A673 (cell line): ENCODE results near the gene CAD. TPM values are rescaled to one million over a fixed set of nuclear protein-coding genes. Genes with fewer than 3 reads are reported as not detected.

Experiments used
- BruUV-seq: library from RNA; stranded (reverse); fragments of 400-500 nt; replicated peaks from 2 replicates; lab custom pipeline; 2021; lab: Mats Ljungman, UMichigan
- CTCF ChIA-PET: fragments of 300-600 bp; sonication (Branson Sonifier 250); formaldehyde crosslinking; loops from one replicate; lab custom pipeline; 2022; ENCODE audit warnings: antibody characterized with exemption; lab: Charles Lee
- POLR2A ChIA-PET: fragments of 300-600 bp; sonication (Branson Sonifier 250); formaldehyde crosslinking; loops from one replicate; lab custom pipeline; 2022; ENCODE audit warnings: antibody characterized with exemption; ENCODE audit not compliant: low non-redundant PET; lab: Charles Lee
- DNase-seq: peaks from one replicate; pipeline ENCODE4 v3.0.0-alpha.2; 2015; ENCODE audit warnings: low spot score
- H3K27ac ChIP-seq: fragments of 200-600 bp; sonication (generic); 2 replicates; pipeline ENCODE4 v1.5.1; 2016; ENCODE audit warnings: mixed run types, low read depth, mild to moderate bottlenecking, mixed read lengths, antibody characterized with exemption, low read length; ENCODE audit not compliant: poor library complexity, severe bottlenecking
- H3K27me3 ChIP-seq: fragments of 200-600 bp; sonication (generic); replicated peaks from 2 replicates; pipeline ENCODE4 v1.6.1; 2017; ENCODE audit warnings: mixed run types, low read depth, mild to moderate bottlenecking, mixed read lengths, antibody characterized with exemption, low read length; ENCODE audit not compliant: insufficient read depth, poor library complexity
- H3K36me3 ChIP-seq: fragments of 200-600 bp; sonication (generic); 2 replicates; pipeline ENCODE4 v1.6.1; 2016; ENCODE audit warnings: mixed run types, mild to moderate bottlenecking, mixed read lengths, antibody characterized with exemption, low read length; ENCODE audit not compliant: insufficient read depth, poor library complexity, severe bottlenecking
- H3K4me1 ChIP-seq: fragments of 200-600 bp; sonication (generic); 2 replicates; pipeline ENCODE4 v1.6.1; 2017; ENCODE audit warnings: mixed run types, mild to moderate bottlenecking, mixed read lengths, antibody characterized with exemption, low read length; ENCODE audit not compliant: insufficient read depth, poor library complexity, severe bottlenecking
- H3K4me3 ChIP-seq: fragments of 200-600 bp; sonication (generic); 2 replicates; pipeline ENCODE4 v1.5.1; 2016; ENCODE audit warnings: low read depth, mixed run types, mild to moderate bottlenecking, mixed read lengths, low read length; ENCODE audit not compliant: poor library complexity, severe bottlenecking
- H3K9me3 ChIP-seq: fragments of 200-600 bp; sonication (generic); 2 replicates; pipeline ENCODE4 v1.6.1; 2016; ENCODE audit warnings: mixed run types, low read depth, mild to moderate bottlenecking, mixed read lengths, antibody characterized with exemption, low read length; ENCODE audit not compliant: poor library complexity, severe bottlenecking
- CTCF ChIP-seq: fragments of 300-800, 200-600 bp; sonication (generic); conservative IDR thresholded peaks from 2 replicates; pipeline ENCODE4 v1.5.1; 2017; ENCODE audit warnings: low read depth, mild to moderate bottlenecking, antibody characterized with exemption, low read length, moderate library complexity, mixed read lengths
- EZH2 ChIP-seq: fragments of 200-600 bp; sonication (generic); IDR thresholded peaks from 2 replicates; pipeline ENCODE4 v1.6.1; 2017; ENCODE audit warnings: borderline replicate concordance, low read depth, mild to moderate bottlenecking, mixed read lengths, antibody characterized with exemption, low read length; ENCODE audit not compliant: poor library complexity, severe bottlenecking
- intact Hi-C: fragments of 100-400 bp; cut with micrococcal nuclease; formaldehyde crosslinking; loops from one replicate; pipeline ENCODE4 v1.10.0; 2022; ENCODE audit not compliant: unreplicated experiment
- total RNA-seq: library from RNA; stranded (reverse); gene quantifications from 2 replicates; pipeline ENCODE4 v1.2.3, GENCODE V29; 2021

CAD gene
- total RNA-seq, 1 experiment from 2014 or later = 194 TPM

- Histone ChIP-seq H3K9me3 (no peaks in the 10 kb centered on the region), H3K4me3 (peak overlapping the region; percentile 72), H3K27ac (peak overlapping the region; percentile 98), H3K27me3 (no peaks in the 10 kb centered on the region), H3K36me3 (peaks cover 30% of the 10 kb centered on the region), H3K4me1 (peaks cover 59% of the 10 kb centered on the region)
- intact Hi-C loops = no loop called here
- ChIA-PET CTCF (interaction anchor here (0.7 kb wide), 1 partner anchor 365 kb away, joined by 4 read pairs; no protein-coding TSS in a partner anchor), POLR2A (interaction anchor here (0.7 kb wide), 1 partner anchor 1708 kb away, joined by 4 read pairs; no protein-coding TSS in a partner anchor)
- no peak for DNase-seq
- TSS peak; percentile 87 for BruUV-seq
- TF ChIP-seq CTCF (no peak), EZH2 (no peak)
Observed at GRCh38 chr2:27211241-27211942, 5.8 kb upstream of the CAD start.

GRCh38 chr2:27211943-27212625 is 5.1 kb upstream of the CAD start, which contains the start of the genes ATRAID and SLC5A6:
Gene ATRAID (plus strand): TSS chr2:27212041. CDS start chr2:27212369, 328 bp downstream.
Gene SLC5A6 (minus strand): TSS chr2:27212268. CDS start chr2:27207650, 4,618 bp downstream.
- Histone ChIP-seq H3K9me3 (no peaks in the 10 kb centered on the region), H3K27me3 (no peaks in the 10 kb centered on the region), H3K4me3 (peak within 1 kb of the TSS; percentile 72), H3K27ac (peak within 1 kb of the TSS; percentile 98), H3K36me3 (peaks cover 23% of the 10 kb centered on the region), H3K4me1 (peaks cover 57% of the 10 kb centered on the region)
- no TSS peak for BruUV-seq
- CTCF ChIA-PET = interaction anchor here (0.7 kb wide), 1 partner anchor 366 kb away, joined by 4 read pairs; no protein-coding TSS in a partner anchor
- TF ChIP-seq CTCF (no peak), EZH2 (no peak)
- peak; percentile 95 for DNase-seq
- intact Hi-C loops = loop anchor here (1.0 kb wide), 1 partner anchor 158 kb away; the partner anchor contains the start of genes EIF2B4 and SNX17
- POLR2A ChIA-PET = interaction anchor here (1.0 kb wide), 1 partner anchor 9 kb away, joined by 4 read pairs; no protein-coding TSS in a partner anchor
